Subcutaneous adipose tissue (tissue), 4 donors: Measurements from ENCODE around the gene OR52H1. TPM values are rescaled to one million over a fixed set of nuclear protein-coding genes. Genes with fewer than 3 reads are reported as not detected.

ENCODE experiments used
- CTCF ChIP-seq: fragments of 450-650 bp; IDR thresholded peaks from one replicate; pipeline ENCODE4 v1.5.1; 2016; ENCODE audit warnings: low read depth, mild to moderate bottlenecking, control low read depth, antibody characterized with exemption, moderate library complexity
- total RNA-seq, 4 donors: library from RNA; depleted of rRNA; stranded (reverse); fragments of >200 nt; gene quantifications; one replicate each; pipeline ENCODE4 v1.1.0, GENCODE V29; 2016

OR52H1 gene
- total RNA-seq, result not detected

- TF ChIP-seq CTCF, result no peak
These were observed at the start of gene OR52H1 for GRCh38 chr11:5548440-5548839. OR52H1 (minus strand) TSS chr11:5548540; CDS start chr11:5545505, 3,035 bp downstream.

- no peak for TF ChIP-seq CTCF
These were observed 49.6 kb upstream of the OR52H1 start for GRCh38 chr11:5597953-5598352.

DNA sequence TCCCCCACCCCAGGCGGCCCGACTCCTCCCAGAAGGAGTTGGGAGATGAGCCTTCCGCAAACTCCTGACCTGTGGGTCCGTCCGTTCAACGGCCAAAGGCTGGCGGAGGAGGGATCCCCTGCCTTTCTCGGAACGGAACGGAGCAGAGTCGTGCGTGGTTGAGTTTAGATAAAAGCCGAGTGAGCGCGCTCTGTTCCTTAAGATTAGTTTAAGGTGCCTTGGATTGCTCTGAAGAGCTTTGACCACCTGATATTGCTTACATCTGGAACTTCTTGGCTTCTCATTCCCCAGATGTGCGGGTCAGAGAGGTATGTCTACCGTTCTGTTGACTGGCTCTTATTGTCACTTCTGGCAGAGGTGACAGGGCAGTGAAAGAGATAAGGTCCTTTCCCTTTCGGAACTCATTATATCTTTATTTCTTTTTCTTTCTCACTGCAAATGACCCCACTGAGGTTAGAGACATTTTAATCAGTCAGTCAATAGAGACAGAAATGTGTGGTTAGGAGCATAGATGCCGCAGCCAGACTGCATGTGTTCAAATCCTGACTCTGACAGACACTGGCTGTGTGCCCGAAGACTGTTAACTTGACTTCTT lies 48.4 kb upstream of the OR52H1 start, which contains the start of gene TRIM6:
TRIM6 (plus strand) TSS at position 31 of the 595 bp plus-strand sequence; CDS start at position 292, 261 bp downstream.
- TF ChIP-seq CTCF, result no peak

GRCh38 chr11:5593146-5593545 lies 44.8 kb upstream of the OR52H1 start:
- TF ChIP-seq CTCF, result no peak

DNA sequence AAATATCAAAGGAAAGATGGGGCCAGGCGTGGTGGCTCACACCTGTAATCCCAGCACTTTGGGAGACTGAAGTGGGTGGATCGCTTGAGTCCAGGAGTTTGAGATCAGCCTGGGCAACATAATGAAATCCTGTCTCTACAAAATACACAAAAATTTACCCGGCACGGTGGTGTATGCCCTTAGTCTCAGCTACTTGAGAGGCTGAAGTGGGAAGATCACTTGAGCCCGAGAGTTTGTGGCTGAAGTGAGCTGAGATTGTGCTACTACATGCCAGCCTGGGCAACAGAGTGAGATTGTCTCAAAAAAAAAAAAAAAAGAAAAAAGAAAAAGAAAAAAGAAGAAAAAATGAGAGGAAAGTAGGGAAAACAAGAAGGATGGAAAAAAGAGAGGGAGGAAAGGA lies 44.3 kb upstream of the OR52H1 start:
- no peak for TF ChIP-seq CTCF

DNA sequence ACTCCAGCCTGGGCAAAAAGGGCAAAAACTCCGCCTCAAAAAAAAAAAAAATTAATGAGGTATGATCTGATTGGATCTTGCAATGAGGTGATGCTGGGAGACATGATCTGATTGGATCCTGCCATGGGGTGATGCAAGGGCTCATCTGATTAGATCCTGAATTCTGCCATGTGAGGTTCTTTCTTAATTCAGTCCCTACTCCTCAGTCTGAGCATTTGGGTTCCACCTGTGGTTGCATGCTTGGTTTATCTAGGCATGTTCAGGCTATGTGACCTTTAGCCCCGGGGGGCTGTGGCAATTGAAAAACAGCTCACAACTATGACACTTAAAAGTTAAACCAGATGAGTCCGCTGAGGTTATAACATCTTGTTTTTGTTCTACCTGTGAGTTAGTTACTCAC lies 43.3 kb upstream of the OR52H1 start:
- TF ChIP-seq CTCF, result no peak

DNA sequence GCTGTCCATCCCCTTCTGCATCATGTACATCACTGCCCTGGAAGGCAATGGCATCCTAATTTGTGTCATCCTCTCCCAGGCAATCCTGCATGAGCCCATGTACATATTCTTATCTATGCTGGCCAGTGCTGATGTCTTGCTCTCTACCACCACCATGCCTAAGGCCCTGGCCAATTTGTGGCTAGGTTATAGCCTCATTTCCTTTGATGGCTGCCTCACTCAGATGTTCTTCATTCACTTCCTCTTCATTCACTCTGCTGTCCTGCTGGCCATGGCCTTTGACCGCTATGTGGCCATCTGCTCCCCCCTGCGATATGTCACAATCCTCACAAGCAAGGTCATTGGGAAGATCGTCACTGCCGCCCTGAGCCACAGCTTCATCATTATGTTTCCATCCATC lies 32.7 kb upstream of the OR52H1 start:
- TF ChIP-seq CTCF, result no peak
